HCEC 1CT (cell line): ENCODE results near the gene SEC14L6.
"Not testable (repeated sequence)": the region's sequence is repeated elsewhere in the genome, so short reads cannot be mapped to it uniquely, and the experiment has no call there.

Experiments used
- DNase-seq: peaks from one replicate; pipeline ENCODE4 v3.0.0-alpha.2; 2017

SEC14L6 gene

DNA sequence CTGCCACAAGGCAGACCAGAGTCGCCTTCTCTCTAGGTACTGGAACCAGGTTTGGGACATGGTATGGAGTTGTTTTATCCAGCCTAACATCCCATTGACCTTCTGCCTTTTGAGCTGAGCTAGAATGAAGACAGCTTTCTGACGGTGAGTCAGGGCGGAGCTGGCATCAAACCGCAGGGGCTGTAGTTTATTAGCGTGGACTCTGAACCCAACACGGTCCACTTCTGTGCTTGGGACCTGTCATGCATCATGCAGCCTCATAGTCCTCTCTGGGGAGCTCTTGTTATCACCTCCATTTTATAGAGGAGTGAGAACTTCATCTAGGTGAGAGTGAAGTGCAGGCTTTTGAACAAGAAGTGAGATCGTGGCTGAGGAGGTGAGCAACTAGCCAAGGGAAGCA lies 19.6 kb upstream of the SEC14L6 start:
- no peak for DNase-seq

DNA sequence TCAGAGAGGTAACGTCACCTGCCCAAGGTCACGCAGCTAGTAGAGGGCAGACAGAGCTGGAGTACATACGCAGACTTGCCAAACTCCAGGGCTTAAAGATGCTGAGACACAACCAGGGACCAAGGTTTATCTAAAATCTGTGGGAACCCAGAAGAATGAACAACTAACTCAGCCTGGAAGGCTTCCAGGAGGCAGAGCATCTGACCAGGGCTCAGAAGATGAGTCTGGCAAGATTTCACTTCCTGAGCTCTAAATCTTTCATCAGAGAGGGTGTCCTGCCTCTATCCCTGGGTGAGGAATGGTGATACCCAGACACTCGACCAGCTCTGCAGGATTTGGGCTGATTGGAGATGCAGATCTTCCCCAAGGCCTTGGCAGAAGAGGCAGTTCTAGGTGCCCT lies 18.8 kb upstream of the SEC14L6 start:
- DNase-seq = peak; percentile 11

DNA sequence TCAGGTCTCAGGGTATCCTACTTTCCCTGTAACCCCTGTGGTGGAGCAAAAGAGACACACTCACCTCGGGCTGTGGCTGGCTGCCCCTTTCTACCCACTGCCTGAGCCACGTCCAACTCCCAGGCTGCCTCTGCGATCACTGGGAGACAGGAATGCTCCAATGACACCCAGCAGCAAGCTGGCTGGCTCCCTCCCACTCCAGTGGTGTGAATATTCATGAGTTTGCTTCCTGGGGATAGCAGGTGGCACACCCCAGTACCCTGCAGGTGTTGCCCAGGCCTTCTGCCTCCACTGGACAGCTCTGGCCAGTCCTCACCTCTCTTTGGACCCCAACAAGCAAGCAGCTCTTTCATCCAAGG lies 18.2 kb upstream of the SEC14L6 start:
- no peak for DNase-seq

DNA sequence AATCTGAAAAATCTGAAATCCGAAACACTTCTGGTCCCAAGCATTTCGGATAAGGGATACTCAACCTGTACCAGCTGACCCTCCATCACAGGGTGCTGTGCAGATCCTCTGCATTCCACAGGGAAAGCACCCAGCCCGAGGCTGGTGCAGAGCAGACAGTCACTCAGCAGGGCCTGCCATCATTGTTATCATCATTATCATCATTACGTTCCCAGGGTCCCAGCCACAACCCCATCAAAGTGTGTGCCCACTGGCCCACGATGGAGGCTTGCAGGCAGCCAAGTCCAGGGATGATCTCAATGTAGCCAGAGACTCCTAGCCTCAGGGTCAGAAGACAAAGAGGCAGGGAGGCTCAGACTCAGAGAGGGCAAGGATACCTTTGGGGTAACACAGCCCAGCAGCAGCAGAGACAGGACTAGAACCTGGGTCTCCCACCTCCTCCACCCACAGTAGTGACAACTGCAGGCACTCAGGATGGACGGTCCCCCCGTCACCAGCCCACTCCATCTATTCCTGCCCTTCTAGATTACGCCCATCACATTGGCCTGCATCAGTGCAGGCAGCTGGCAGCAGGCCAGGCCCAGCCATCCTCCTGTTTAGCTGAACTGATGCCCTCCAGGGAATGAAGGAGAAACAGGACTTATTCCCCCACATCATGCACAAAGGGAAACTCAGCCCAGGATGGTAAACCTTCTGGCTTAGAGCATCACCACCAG lies 17.7 kb upstream of the SEC14L6 start:
- no peak for DNase-seq

DNA sequence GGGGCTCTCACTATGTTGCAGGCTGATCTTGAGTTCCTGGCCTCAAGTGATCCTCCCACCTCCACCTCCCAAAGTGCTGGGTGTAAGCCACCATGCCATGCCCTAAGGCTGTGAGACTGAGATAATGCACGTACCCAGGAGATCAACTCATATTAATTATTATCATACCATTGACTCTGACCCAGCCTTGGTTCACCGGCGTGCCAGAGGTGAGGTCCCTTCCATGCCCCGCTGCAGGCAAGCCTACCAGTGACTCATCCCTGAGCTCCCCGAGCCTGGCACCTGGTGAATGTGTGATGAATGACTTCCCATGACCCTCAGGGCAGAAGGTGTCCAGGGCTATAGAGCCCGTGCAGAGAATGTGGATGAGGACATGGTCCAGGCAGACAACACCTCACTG lies 15.8 kb upstream of the SEC14L6 start:
- no peak for DNase-seq

DNA sequence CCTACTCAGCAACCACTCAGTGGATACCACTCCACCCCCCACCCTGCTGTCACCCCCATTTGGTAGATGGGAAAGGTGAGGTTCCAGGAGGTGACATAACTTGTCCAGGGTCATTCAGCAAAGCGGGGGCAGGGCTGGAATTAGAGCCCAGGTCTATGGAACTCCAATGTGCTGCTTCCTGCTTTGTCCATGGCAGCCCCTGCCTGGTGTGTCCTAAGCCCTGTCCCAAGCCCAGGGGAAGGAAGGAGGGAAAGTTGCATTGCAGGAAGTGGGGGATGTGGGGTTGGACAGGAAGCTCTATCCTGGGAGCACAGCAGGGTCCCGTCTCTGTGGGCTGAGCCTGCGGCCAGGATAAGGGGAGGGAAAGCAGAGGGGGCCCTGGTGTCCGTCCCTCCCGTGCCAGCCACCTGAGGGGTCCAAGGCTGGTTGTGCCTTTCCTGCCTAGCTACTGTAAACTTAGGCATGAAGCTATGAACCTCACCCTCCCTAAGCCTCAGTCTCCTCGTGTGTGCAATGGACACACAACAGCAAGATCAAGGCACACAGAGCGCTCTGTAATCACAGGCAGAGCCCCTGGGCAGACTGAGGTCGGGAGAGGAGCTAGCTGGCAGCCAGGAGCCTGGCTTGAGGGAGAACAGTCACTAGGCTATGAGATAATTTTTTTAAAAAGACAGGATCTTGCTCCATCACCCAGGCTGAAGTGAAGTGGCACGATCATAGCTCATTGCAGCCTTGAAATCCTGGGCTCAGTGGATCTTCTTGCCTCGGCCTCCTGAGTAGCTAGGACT lies 15.1 kb upstream of the SEC14L6 start:
- no peak for DNase-seq

DNA sequence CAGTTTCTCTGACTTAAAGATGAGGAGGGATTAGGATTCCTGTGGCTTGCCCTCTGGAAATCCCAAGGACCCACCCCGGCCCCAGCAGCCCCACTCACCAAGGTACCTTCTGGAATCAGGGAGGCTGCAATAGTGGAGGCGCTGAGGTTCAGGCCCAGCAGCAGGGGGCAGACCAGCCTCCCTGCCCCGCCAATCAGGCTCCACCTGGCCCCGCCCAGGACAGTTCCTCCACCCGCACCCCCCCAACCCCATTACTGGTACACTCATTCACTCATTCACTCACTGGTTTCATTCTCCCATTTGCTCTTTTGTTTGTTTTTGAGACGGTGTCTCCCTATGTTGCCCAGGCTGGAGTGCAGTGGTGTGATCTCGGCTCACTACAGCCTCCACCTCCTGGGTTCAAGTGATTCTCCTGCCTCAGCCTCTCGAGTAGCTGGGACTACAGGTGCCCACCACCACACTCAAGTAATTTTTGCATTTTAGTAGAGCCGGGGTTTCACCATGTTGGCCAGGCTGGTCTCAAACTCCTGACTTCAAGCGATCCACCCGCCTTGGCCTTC lies 14.2 kb upstream of the SEC14L6 start:
- peak; percentile 24 for DNase-seq

DNA sequence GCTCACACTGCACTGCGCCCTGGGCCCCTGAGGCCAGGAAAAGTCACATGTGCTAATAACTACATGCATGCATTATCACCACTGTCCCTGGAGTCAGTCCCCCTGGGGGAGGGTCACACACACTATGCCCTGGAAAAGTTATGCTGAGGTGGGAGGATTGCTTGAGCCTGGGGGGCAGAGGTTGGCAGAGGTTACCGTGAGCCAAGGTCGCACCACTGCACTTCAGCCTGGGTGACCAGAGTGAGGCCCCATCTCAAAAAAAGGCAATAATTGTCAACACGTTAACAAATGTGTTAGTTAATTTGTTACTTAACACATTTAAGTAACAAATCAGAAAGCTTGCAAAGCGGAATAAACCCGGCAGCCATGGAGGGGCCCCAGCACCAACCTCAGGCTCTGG lies 13.3 kb upstream of the SEC14L6 start:
- DNase-seq = no peak

DNA sequence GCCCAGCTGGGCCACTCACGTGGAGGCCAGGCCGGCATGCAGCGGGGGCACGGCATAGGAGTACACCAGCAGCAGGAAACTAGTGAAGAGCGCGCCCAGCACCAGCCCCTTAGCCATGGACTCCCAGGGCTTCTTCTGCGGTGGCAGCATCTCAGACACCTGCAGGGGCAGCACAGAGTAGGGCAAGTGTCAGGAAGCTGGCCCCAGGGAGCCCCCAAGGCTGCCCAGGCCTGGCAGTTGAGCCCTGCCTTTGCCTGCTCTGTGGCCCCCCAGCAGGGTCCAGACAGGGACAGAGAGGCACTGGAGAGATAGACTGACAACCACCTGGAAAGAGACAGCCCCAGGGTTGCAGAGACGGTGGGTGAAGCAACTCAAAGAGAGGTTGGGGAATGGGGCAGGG lies 10.7 kb upstream of the SEC14L6 start:
- DNase-seq = no peak

DNA sequence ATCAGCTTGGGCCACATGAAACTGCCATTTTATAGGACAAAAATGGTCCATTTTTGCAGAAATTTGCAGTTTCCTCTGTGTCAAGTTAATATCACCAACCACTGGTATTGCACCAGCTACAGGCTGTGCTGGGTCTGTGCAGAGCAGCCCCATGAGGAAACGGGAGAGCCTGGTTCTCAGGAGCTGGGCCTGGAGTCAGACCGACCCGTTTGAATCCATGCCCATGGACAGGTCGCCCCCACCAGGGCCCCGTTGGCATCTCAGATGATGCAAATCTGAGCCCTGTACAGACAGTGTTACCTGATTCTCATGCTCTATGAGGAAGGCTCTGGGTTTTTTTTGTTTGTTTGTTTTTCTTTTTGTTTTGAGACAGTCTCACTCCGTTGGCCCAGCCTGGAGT lies 9.8 kb upstream of the SEC14L6 start:
- no peak for DNase-seq

DNA sequence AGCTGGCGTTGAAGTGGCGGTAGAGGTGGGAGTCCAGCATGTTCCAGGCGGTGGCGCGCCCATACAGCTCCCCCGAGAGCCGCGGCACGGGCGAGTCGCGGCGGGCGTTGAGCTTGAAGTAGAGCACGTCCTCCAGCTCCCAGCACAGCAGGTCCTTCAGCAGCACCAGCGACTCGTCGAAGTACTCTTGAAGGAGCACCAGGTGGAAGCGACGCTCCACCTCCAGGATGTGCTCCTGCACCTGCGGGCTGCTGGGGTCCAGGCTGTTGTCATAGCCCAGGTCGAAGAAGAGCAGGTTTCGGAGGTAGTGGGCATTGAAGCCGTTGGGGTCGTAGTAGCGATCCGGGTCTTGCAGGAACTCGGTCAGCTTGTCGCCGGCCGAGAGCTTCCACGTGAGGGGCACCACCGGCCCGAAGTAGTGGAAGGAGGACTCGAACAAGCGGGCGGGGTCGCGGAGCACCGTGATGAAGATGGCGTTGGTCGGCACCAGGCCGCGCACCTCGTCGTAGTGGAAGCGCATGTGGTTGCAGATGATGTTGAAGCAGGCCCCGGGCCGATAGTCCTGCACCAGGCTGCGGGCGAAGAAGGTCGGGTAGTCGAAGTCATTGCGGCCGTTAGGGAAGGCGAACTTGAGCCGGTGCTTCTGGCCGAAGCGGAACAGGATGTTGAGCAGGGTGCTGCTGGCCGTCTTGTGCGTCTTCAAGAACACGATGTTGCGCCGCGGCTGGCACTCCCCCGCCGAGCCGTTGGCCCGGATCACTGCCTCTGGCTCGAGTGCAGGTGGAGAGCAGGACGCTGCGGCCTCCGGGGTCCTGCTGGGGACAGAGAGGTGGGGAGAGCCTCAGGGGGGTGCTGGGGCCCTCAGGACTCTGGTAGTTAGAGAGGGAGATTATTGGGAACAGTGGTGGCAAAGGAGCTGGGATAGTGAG lies 9.0 kb upstream of the SEC14L6 start:
- no peak for DNase-seq

DNA sequence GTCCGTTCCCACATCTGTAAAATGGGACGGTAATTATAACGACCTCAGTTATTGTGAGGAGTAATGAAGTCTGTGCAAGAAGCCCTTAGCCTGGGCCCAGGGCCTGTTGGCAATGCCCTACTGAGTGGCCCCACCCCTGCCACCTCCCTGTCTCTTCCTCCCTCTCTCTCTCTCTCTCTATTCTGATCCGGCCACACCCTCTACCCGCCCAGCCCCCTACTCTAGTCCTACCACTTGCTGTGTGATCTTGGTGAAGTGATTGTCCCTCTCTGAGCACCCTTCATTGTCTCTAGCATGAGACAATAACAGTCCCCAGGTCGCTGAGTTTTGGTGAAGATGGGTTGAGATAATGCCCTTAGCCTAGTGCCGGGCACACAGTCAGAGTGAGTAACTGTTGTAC lies 7.4 kb upstream of the SEC14L6 start:
- DNase-seq = no peak

DNA sequence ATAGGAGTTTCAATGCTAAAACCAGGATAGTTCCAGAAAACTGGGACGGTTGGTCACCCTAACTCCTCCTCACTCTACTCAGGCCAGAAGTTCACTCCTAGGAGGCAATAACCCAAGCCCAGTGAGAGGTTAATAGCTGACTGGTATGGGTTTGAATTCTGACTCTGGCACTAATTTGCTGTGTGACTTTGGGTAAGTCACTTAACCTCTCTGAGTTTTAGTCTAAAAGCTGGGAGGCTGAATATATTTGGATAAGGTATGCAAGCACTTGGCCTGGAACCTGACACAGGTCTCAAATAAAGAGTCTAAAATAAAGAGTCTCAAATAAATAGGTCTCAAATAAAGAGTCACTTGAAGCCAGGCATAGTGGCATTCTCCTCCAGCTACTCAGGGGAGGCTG lies 6.2 kb upstream of the SEC14L6 start:
- no peak for DNase-seq

DNA sequence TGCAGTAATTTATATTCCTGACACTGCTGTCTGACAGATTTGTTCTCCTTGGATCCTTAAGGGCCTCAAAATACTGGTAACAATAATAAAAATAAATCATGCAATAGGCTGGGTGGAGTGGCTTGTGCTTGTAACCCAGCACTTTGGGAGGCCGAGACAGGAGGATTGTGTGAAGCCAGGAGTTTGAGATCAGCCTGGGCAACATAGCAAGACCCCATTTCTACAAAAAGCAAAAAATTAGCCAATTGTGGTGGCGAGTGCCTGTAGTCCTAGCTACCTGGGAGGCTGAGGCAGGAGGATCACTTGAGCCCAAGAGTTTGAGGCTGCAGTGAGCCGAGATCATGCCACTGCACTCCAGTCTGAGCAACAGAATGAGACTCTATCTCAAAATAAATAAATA lies 5.3 kb upstream of the SEC14L6 start:
- not testable (repeated sequence) for DNase-seq

DNA sequence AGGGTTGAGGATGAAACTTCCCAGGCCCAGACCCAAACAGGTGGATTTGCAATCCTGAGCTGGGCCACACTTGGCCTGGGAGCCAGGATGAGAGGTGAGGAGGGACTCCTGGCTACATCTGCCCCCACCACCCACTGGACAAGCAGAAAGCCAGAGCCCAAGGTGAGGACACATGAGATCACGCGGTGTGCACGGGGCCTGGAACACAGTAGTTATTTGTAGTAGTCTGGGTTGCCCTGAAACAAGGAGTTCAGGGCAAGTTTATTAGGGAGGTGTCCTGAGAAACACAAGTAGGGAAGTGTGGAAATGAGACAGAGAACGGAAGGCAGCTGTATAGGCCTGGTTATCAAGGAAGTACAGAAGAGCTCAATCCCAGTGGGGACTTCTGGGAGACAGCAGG lies 647 bp upstream of the SEC14L6 start:
- no peak for DNase-seq

DNA sequence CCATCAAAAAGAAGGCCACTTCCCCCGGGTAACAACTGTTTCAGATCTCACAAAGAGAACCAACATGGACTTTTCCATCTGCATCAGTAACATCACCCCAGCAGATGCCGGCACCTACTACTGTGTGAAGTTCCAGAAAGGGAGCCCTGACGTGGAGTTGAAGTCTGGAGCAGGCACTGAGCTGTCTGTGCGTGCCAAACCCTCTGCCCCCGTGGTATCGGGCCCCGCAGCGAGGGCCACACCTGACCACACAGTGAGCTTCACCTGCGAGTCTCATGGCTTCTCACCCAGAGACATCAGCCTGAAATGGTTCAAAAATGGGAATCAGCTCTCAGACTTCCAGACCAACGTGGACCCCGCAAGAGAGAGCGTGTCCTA lies 3.7 kb downstream of the SEC14L6 start:
- no peak for DNase-seq

DNA sequence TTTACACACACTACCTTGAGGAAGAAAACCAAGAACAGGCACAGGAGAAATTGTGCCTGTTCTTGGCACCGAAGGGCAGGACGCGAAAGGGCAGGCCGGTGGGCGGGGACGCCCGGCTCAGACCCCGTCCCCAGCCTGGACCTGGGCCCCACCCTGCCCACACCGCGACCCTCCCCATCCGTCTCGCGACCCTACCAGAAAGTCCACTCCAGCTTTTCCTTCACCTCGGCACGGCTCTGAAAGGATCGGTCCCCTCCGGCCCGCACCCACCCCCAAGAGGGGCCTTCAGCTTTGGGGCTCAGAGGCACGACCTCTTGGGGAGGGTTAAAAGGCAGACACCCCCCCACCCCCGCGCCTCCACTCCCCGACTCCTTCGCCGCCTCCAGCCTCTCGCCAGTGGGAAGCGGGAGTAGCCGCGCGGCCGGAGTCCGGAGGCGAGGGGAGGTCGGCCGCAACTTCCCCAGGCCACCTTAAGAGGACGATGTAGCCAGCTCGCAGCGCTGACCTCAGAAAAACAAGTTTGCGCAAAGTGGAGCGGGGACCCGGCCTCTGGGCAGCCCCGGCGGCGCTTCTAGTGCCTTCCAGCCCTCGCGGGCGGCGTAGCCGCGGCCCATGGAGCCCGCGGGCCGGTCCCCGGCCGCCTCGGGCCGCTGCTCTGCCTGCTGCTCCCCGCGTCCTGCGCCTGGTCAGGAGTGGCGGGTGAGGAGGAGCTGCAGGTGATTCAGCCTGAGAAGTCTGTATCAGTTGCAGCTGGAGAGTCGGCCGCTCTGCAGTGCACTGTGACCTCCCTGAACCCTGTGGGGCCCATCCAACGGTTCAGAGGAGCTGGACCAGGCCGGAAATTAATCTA lies 4.4 kb downstream of the SEC14L6 start:
- DNase-seq = no peak

DNA sequence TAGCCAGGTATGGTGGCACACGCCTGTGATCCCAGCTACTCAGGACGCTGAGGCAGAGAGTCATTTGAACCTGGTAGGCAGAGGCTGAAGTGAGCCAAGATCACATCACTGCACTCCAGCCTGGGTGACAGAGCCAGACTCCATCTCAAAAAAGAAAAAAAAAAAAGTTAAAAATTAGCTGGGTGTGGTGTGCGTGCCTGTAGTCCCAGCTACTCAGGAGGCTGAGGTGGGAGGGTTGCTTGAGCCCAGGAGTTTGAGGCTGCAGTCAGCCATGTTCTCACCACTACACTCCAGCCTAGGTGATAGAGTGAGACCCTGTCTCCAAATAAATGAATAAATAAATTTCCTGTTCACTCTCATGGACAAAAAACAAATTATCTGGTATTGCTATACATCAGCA lies 5.0 kb downstream of the SEC14L6 start:
- DNase-seq = not testable (repeated sequence)

DNA sequence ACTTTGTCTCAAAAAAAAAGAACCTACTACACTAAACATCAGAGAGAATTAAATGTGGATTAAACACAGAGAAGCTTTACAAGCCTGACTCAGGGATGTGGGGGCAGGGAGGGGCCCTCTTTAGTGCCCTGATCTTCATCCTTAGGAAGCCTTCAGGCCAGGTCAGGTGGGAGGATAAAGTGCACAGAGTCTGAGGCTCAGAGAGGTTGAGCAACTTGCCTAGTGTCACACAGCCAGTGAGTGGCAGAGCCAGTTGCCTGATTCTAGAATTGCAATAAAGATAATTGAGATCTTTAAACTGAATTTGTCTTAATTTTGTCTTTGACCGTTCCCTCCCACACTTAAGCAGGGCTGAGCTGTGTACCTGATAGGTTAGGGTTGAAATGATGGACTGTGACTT lies 7.2 kb downstream of the SEC14L6 start:
- no peak for DNase-seq

DNA sequence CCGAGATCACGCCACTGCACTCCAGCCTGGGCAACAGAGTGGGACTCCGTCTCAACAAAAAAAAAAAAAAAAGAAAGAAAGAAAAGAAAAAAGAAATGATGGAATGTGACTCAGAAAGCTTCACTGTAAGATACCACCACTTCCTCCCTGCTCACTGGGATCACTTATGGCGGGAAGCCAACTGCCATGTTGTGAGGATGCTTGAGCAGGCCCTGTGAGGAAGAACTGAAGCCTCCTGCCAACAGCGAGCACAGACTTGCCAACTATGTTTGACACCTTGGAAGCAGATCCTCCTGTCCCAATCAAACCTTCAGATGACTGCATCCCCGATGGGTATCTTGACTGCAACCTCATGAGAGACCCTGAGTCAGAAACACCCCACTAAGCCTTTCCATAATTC lies 8.3 kb downstream of the SEC14L6 start:
- no peak for DNase-seq

DNA sequence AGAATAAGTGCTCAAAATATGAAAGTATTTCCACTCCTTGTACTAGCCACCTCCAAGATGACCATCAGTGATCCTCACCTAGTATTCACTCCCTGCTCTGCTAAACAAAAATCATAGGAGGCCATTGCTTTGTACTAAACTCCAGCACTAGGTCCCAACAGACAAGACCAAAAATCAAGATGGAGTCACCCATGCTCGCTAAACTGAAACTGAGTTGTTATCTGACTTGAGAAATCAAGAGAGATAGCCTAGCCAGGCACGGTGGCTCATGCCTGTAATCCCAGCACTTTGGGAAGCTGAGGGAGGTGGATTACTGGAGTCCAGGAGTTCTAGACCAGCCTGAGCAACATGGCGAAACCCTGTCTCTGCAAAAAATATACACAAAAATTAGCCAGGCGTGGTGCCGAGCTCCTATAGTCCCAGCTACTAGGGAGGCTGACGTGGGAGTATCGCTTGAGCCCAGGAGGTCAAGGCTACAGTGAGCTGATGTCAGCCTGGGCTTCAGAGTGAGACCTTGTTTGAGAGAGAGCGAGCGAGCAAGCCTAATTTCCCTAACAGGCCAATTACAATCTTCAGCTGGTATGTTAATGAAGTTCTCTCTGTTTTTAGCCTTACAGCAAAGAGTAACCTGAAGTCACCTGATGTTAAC lies 9.3 kb downstream of the SEC14L6 start:
- no peak for DNase-seq

DNA sequence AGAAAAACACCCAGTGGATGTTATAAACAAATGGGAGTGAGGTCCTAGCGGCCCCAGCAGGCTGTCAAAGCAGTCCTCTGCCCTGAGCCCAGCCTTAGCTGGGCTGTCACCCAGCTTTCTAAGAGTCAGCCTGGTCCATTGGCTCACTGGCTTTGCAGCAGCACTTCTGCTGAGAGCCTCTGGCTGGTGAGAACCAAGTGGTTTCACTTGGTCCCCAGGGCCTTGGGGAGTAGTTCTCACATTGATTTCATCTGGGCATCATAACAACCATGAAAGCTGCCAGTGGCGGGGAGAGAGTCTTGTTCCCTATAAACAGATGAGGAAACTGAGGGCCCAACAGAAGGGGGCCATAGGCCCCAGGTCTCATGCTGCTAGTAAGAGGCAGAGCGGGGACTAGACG lies 11.4 kb downstream of the SEC14L6 start:
- no peak for DNase-seq
